ENCODE data around the gene EMC9.

The EMC9 gene

GRCh38 chr14:24177041-24177825, 35.8 kb upstream of the EMC9 start:
- no peak for DNase-seq

DNA sequence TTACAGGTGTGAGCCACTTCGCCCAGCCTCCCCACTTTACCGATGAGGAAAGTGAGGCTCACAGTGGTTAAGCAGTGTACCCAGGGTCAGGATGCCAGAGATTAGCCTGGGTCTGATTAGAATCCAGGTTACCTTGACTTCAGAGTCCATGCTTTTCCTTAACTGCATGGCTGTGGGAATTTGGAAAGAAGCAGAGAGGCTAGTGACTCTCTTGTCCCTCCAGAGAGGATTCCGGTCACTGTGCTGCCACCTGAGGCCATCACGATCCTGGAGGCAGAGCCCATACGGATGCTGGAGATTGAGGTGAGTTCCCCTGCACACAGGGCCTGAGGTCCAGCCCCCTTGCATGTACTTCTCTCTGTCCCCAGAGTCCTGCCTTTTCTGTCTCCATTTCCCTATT, 35.2 kb upstream of the EMC9 start:
- no peak for DNase-seq

GRCh38 chr14:24172871-24173281, 31.5 kb upstream of the EMC9 start:
- DNase-seq = no peak

DNA sequence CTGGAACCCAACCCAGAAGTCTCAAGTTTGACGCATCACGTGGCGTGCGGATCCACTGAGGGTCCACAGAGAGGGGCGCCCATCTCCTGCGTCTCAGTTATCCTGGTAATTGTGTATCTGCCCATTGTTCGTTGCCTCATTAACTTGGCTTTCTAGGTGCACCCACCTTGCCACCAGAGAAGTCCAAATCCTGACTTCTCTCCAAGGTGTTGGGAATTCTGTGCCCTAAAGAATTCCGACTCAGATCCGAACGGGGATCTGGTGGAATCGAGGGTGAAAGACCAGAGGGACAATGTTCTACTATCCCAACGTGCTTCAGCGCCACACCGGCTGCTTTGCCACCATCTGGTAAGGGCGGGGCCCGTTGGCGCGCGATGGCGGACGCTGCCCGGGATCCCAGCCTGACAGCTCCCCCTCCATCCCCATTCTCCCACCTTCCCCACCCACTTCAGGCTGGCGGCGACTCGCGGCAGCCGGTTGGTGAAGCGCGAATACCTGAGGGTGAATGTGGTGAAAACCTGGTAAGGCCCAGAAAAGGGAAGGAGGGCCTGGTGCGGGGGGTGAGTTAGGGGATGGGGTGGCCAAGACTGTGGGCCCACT, 31.0 kb upstream of the EMC9 start:
- no peak for DNase-seq

- DNase-seq = peak; percentile 67 to 73
These were observed 30.2 kb upstream of the EMC9 start, which contains the start of gene REC8 for GRCh38 chr14:24171422-24172260. REC8 (plus strand) TSS chr14:24172080; CDS start chr14:24172553, 473 bp downstream.

- no peak for DNase-seq
These were observed 26.2 kb upstream of the EMC9 start for GRCh38 chr14:24167469-24168114.

- DNase-seq = no peak
These were observed 24.4 kb upstream of the EMC9 start for GRCh38 chr14:24165785-24166184.

GRCh38 chr14:24164518-24164991, 23.2 kb upstream of the EMC9 start:
- DNase-seq = no peak

DNA sequence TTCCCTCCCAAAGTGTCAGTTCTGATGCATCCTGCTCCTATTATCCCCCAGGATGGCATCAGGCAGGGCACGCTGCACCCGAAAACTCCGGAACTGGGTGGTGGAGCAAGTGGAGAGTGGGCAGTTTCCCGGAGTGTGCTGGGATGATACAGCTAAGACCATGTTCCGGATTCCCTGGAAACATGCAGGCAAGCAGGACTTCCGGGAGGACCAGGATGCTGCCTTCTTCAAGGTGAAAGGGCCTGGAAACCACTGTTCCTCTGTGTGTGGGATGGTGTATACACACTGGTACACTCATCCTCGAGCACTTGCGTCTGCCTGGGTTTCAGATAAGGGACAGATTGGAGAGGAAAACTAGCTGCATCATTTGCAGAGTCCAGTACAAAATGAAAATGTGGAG, 20.7 kb upstream of the EMC9 start:
- peak; percentile 26 to 44 for DNase-seq

DNA sequence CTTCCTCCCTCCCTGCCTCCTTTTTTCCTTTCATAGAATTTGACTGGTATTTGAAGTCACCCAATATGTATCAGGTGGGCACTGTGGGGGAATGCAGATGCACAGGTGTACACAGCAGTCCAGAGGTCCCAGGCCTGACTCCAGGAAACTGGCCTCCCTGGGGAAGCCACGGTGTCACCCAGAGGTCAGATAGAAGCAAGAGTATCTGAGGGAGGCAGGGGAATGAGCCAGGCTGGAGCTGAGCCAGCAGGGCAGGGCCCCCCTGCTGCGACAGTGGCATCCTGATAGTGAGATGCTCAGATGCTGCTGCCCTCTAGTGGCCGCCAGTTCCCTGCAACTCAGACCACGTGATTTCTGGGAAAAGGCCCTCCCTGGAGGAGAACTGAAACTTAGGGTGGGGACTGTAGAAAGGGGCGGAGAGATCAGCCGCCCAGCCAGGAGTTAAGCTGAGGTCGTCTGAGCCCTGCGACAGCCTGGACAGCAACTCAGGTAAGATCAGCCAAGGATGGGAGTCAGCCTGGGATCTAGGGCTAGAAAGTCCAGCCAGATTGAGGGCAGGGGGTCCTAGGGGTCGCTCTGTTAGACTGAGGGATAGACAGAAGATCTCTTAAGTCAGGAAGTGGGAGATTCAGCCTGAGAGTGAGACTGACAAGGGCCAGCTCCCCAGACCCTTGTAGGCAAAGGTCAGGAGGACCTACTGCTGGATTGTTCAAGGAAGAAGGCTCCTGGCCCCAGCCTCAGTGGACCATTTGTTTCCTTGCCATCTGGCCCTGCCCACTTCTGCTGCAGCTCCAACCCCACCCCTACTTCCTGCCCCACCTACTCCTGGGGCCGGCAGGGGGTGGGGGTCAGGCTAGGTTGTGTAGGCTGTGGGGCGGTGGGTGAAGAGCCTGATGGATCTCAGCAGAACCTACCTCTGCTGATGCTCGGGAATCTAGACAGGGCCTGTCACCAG, 19.7 kb upstream of the EMC9 start, which contains the start of gene IRF9:
Gene IRF9 (plus strand): TSS at position 416 of the 955 bp plus-strand sequence. CDS start 880 bp downstream, outside the sequence.
- DNase-seq = peak; percentile 98 to 99

GRCh38 chr14:24160499-24160849, 19.1 kb upstream of the EMC9 start:
- no peak for DNase-seq

GRCh38 chr14:24159777-24160498, 18.5 kb upstream of the EMC9 start:
- DNase-seq = no peak

GRCh38 chr14:24157331-24157730, 15.9 kb upstream of the EMC9 start:
- DNase-seq = no peak

DNA sequence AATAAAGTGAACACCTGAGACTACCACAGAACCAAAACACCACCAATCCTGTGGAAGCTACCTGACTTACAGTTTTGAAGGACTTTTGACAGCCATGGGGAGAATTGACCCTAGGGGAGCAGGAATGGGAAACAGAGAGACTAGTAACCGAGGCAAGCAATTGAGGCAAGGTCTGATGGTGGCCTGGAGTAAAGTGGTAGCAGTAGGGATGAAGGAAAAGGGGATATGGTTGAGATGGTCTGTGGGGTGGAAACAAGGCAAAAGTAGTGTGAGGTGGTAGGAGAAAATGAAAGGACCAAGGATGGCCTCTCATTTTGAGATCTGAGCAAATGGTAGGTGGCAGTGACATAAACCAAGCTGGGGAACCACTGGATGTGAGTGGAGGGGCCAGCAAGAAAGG, 15.4 kb upstream of the EMC9 start:
- DNase-seq = no peak

GRCh38 chr14:24155100-24155499, 13.7 kb upstream of the EMC9 start:
- no peak for DNase-seq

DNA sequence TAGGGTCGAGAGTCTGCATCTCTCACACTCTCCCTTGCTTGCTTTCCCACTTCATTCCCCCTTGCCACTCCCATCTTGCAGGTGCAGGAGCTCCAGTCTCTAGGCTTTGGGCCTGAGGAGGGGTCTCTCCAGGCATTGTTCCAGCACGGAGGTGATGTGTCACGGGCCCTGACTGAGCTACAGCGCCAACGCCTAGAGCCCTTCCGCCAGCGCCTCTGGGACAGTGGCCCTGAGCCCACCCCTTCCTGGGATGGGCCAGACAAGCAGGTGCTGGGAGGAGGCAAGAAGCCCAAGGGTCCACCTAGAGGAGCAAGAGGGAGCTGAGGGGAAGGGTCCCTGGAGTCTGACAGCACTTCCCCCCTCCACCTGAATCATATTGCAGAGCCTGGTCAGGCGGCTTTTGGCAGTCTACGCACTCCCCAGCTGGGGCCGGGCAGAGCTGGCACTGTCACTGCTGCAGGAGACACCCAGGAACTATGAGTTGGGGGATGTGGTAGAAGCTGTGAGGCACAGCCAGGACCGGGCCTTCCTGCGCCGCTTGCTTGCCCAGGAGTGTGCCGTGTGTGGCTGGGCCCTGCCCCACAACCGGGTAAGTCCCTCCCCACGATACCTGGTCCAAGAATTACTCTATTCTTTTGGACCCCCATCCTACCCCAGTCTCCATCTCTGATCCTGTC, 10.2 kb upstream of the EMC9 start:
- no peak for DNase-seq

DNA sequence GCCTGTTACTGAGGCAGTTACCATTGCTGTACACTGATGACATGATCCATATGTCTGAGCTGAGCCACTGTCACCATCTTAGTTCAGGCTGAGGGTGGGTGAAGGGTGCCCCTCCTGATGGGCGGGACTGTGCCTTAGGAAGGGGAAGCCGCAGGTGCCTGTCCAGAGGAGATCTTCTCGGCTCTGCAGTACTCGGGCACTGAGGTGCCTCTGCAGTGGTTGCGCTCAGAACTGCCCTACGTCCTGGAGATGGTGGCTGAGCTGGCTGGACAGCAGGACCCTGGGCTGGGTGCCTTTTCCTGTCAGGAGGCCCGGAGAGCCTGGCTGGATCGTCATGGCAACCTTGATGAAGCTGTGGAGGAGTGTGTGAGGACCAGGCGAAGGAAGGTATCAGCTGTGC, 9.6 kb upstream of the EMC9 start:
- DNase-seq = no peak

DNA sequence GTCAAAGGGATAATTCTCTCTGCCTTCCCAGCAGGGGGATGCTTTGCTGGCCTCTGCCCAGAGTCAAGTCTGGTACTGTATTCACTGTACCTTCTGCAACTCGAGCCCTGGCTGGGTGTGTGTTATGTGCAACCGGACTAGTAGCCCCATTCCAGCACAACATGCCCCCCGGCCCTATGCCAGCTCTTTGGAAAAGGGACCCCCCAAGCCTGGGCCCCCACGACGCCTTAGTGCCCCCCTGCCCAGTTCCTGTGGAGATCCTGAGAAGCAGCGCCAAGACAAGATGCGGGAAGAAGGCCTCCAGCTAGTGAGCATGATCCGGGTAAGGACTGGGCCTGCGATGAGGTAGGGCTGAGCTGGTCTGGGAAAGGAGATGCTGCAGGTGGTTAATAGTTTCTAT, 9.2 kb upstream of the EMC9 start:
- no peak for DNase-seq

DNA sequence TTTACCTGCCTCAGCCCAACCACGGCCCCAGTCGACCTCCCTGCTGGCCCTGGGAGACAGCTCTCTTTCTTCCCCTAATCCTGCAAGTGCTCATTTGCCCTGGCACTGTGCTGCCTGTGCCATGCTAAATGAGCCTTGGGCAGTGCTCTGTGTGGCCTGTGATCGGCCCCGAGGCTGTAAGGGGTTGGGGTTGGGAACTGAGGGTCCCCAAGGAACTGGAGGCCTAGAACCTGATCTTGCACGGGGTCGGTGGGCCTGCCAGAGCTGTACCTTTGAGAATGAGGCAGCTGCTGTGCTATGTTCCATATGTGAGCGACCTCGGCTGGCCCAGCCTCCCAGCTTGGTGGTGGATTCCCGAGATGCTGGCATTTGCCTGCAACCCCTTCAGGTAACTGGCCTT, 8.7 kb upstream of the EMC9 start:
- no peak for DNase-seq

DNA sequence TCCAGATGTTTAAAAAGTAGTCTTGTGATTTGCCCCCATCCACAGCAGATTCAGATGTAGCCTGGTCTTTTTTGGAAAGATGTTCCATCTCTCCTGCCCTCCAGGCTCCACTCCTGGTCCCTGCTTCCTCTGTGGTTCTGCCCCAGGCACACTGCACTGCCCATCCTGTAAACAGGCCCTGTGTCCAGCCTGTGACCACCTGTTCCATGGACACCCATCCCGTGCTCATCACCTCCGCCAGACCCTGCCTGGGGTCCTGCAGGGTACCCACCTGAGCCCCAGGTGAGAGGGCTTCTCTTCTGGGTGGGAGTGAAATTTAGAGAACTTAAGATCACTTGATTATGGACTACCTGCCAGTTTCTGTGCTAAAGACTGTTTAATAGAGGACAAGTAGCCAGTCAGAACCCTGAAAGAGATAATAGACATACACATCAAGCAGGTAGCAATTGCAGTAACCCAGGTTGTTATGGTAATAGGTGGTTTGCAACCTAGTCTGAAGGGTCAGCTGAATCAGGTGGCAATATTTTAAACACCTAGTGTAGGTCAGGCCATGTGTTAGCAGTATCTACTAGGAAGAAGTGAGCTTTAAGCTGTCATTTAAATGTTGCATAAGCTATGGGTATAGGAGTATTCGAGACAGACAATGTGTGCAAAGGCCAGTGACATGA, 8.0 kb upstream of the EMC9 start:
- DNase-seq = no peak
